Immature natural killer cell (primary cell): ENCODE measurements around the gene ECHS1. TPM values are rescaled to one million over a fixed set of nuclear protein-coding genes. Genes with fewer than 3 reads are reported as not detected.

ENCODE experiments used
- DNase-seq, 3 donors: peaks; one replicate each; pipeline ENCODE4 v3.0.0; 2022; ENCODE audit warnings: mixed read lengths in 1 of 3
- H3K27ac Mint-ChIP-seq, 6 donors: one replicate each; pipeline ENCODE4 v1.8.0; 2020; ENCODE audit warnings: mixed read lengths in 6 of 6, mild to moderate bottlenecking in 5 of 6, inconsistent platforms in 4 of 6, moderate library complexity in 3 of 6
- H3K27me3 Mint-ChIP-seq, 3 donors: one replicate each; pipeline ENCODE4 v1.8.0; 2020 to 2021; ENCODE audit warnings: low read depth in 3 of 3, mild to moderate bottlenecking in 3 of 3, mixed read lengths in 3 of 3, moderate library complexity in 3 of 3, inconsistent platforms in 1 of 3
- H3K36me3 Mint-ChIP-seq, 3 donors: one replicate each; pipeline ENCODE4 v1.8.0; 2020; ENCODE audit warnings: mixed read lengths in 3 of 3, inconsistent platforms in 2 of 3, mild to moderate bottlenecking in 2 of 3
- H3K4me1 Mint-ChIP-seq, 2 donors: one replicate each; pipeline ENCODE4 v1.8.0; 2020; ENCODE audit warnings: inconsistent platforms in 2 of 2, mild to moderate bottlenecking in 2 of 2, mixed read lengths in 2 of 2, moderate library complexity in 1 of 2
- H3K4me3 Mint-ChIP-seq, 5 donors: one replicate each; pipeline ENCODE4 v1.8.0; 2020; ENCODE audit warnings: mild to moderate bottlenecking in 5 of 5, mixed read lengths in 5 of 5, inconsistent platforms in 3 of 5, moderate library complexity in 3 of 5
- H3K9me3 Mint-ChIP-seq, 6 donors: one replicate each; pipeline ENCODE4 v1.8.0; 2020; ENCODE audit warnings: mild to moderate bottlenecking in 6 of 6, mixed read lengths in 6 of 6, inconsistent platforms in 4 of 6, moderate library complexity in 3 of 6
- polyA plus RNA-seq, 3 donors: library from polyadenylated mRNA; unstranded; fragments of 300-500 nt; fragmentation: Illumina TruSeq; gene quantifications; one replicate each; pipeline ENCODE4 v1.2.3, GENCODE V29; 2021

The ECHS1 gene
- polyA plus RNA-seq, 3 donors from 2014 or later: 91.2 to 134 (median 118) TPM

GRCh38 chr10:133318494-133319127 is 54.5 kb downstream of the ECHS1 start:
- Mint-ChIP-seq H3K27ac (peak overlapping the region in 1 of 6 donors; percentile 45), H3K36me3 (peaks cover 0 to 4% (median 0%) of the 10 kb centered on the region in 3 donors), H3K4me3 (peak overlapping the region; percentile 47 to 77 (median 67)), H3K27me3 (peaks cover 3 to 11% (median 10%) of the 10 kb centered on the region in 3 donors), H3K4me1 (peaks cover 6 to 9% of the 10 kb centered on the region in 2 donors), H3K9me3 (peaks cover 0 to 2% (median 0%) of the 10 kb centered on the region in 6 donors)
- DNase-seq: peak; percentile 71 to 74 (median 72)

DNA sequence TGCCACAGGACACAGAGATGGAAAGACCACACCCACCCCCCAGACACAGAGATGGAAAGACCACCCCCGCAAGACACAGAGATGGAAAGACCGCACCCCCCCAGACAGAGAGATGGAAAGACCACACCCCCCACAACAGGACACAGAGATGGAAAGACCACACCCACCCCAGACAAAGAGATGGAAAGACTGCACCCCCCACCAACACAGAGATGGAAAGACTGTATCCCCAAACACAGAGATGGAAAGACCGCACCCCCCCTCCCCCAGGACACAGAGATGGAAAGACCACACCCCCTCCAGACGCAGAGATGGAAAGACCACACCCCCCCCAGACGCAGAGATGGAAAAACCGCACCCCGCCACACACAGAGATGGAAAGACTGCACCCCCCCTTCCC is 56.4 kb downstream of the ECHS1 start:
- Mint-ChIP-seq H3K36me3 (peaks cover 0 to 5% (median 4%) of the 10 kb centered on the region in 3 donors), H3K27me3 (peaks cover 3 to 6% (median 4%) of the 10 kb centered on the region in 3 donors), H3K4me1 (peaks cover 6 to 9% of the 10 kb centered on the region in 2 donors), H3K4me3 (no peak overlapping the region), H3K9me3 (peaks cover 0 to 2% (median 0%) of the 10 kb centered on the region in 6 donors), H3K27ac (no peak overlapping the region)
- no peak for DNase-seq

DNA sequence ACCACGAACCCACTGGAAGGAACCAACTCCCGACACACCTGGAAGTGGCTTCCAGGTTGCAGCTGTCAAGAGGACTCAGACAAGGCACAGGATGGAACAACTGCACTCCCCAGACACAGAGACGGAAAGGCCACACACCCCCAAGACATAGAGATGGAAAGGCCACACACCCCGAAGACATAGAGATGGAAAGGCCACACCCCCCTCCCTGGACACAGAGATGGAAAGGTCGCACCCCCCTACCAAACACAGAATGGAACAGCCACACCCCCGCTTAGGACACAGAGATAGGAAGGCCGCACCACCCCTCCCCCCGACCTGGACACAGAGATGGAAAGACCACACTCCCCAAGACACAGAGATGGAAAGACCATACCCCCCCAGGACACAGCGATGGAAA is 56.9 kb downstream of the ECHS1 start:
- H3K27ac Mint-ChIP-seq: peak overlapping the region in 1 of 6 donors; percentile 1

GRCh38 chr10:133315847-133316246 is 57.3 kb downstream of the ECHS1 start:
- Mint-ChIP-seq H3K36me3 (peaks cover 0 to 9% (median 4%) of the 10 kb centered on the region in 3 donors), H3K4me1 (peaks cover 6 to 9% of the 10 kb centered on the region in 2 donors), H3K27me3 (peaks cover 3 to 6% (median 4%) of the 10 kb centered on the region in 3 donors), H3K4me3 (no peak overlapping the region), H3K27ac (peak overlapping the region in 1 of 6 donors; percentile 1), H3K9me3 (peaks cover 0 to 2% (median 0%) of the 10 kb centered on the region in 6 donors)
- no peak for DNase-seq

More for the DNA sequence above, 56.9 kb downstream of the ECHS1 start:
- DNase-seq: no peak
- Mint-ChIP-seq H3K27me3 (peaks cover 3 to 6% (median 4%) of the 10 kb centered on the region in 3 donors), H3K9me3 (peaks cover 0 to 2% (median 0%) of the 10 kb centered on the region in 6 donors), H3K4me3 (no peak overlapping the region), H3K36me3 (peaks cover 0 to 8% (median 4%) of the 10 kb centered on the region in 3 donors), H3K4me1 (peaks cover 6 to 9% of the 10 kb centered on the region in 2 donors)

GRCh38 chr10:133314911-133315310 is 58.2 kb downstream of the ECHS1 start:
- H3K9me3 Mint-ChIP-seq: no peaks in the 10 kb centered on the region
- peaks cover 0 to 12% (median 0%) of the 10 kb centered on the region in 3 donors for H3K36me3 Mint-ChIP-seq
- DNase-seq: no peak
- no peak overlapping the region for H3K27ac Mint-ChIP-seq
- peaks cover 2 to 6% (median 6%) of the 10 kb centered on the region in 3 donors for H3K27me3 Mint-ChIP-seq
- peaks cover 6 to 10% of the 10 kb centered on the region in 2 donors for H3K4me1 Mint-ChIP-seq
- no peak overlapping the region for H3K4me3 Mint-ChIP-seq

DNA sequence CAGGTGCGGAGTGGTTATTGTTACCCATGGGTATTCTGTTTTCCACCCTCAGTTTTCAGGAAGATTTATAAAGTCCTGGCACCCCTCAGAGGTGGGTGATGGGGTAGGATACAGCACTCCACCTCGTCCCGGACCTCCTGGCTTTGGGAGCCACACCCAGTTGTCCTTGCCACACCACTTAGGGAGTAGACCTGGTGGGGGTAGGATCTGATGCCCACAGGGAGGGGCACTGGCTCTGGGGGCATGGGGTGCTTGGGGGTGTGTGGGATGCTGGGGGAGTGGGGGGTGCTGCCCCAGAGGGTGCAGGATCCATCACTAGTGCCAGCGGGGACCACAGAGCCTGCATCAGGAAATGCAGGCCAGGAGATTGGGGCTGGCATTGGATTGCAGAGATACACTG is 60.0 kb downstream of the ECHS1 start:
- Mint-ChIP-seq H3K36me3 (peaks cover 0 to 12% (median 0%) of the 10 kb centered on the region in 3 donors), H3K4me3 (no peak overlapping the region), H3K4me1 (peaks cover 1 to 6% of the 10 kb centered on the region in 2 donors), H3K9me3 (peaks cover 0 to under 1% (median 0%) of the 10 kb centered on the region in 6 donors), H3K27me3 (peaks cover 7 to 13% (median 9%) of the 10 kb centered on the region in 3 donors), H3K27ac (no peak overlapping the region)
- DNase-seq: no peak

DNA sequence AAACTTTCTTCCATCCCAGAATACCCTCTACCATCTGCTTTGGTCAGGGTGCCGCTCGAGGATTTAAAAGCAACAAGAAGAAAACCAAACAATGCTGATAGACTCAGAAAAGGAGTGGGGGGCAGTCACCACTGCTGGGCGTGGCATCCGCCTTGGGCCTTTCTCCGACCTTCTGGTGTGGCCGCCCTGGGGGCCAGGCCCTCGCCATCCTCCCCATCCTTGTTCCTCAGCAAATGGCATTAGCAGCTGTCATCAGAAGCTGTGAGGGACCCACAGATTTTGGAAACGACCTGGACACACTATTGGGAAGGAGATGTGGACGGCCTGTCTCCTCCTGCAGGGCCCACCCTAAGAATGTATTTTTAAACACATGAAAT is 60.4 kb downstream of the ECHS1 start:
- Mint-ChIP-seq H3K4me3 (no peak overlapping the region), H3K4me1 (peaks cover 6 to 10% of the 10 kb centered on the region in 2 donors), H3K36me3 (peaks cover 0 to 12% (median 0%) of the 10 kb centered on the region in 3 donors), H3K27ac (no peak overlapping the region), H3K9me3 (peaks cover 0 to 2% (median 0%) of the 10 kb centered on the region in 6 donors), H3K27me3 (peaks cover 11 to 17% (median 13%) of the 10 kb centered on the region in 3 donors)
- no peak for DNase-seq

Other genes with a start within 250 kb of the ECHS1 start
- gene KNDC1, start 213.1 kb downstream of the ECHS1 start, polyA plus RNA-seq: not detected
- gene UTF1, start 143.1 kb downstream of the ECHS1 start, polyA plus RNA-seq: not detected
- under 1 TPM in 1 of 3 donors, not detected in 2; 0.24 TPM for gene VENTX, start 135.5 kb downstream of the ECHS1 start, polyA plus RNA-seq
- gene ADAM8, start 96.5 kb downstream of the ECHS1 start, polyA plus RNA-seq: 100 to 1,000 TPM; 143 to 294 (median 153) TPM
- gene TUBGCP2, start 64.5 kb downstream of the ECHS1 start, polyA plus RNA-seq: 10 to 100 TPM; 11.0 to 44.3 (median 27.5) TPM
- gene ZNF511, start 64.4 kb downstream of the ECHS1 start, polyA plus RNA-seq: 10 to 100 TPM; 73.2 to 90.2 (median 88.0) TPM
- gene CALY, start 36.5 kb downstream of the ECHS1 start, polyA plus RNA-seq: not detected
- not detected for gene PRAP1, start 26.0 kb downstream of the ECHS1 start, polyA plus RNA-seq
- 10 to 100 TPM; 12.3 to 28.7 (median 17.5) TPM for gene FUOM, start 15.3 kb downstream of the ECHS1 start, polyA plus RNA-seq
- gene PAOX, start 5.9 kb upstream of the ECHS1 start, polyA plus RNA-seq: 10 to 100 TPM; 10.5 to 13.0 (median 11.0) TPM
- 10 to 100 TPM; 45.5 to 60.3 (median 58.3) TPM for gene MTG1, start 20.8 kb upstream of the ECHS1 start, polyA plus RNA-seq
- under 1 TPM in 2 of 3 donors, not detected in 1; 0.30 to 0.37 TPM for gene SPRN, start 51.3 kb upstream of the ECHS1 start, polyA plus RNA-seq
- gene SCART1, start 80.6 kb upstream of the ECHS1 start, polyA plus RNA-seq: under 1 TPM in 2 of 3 donors, not detected in 1; 0.20 to 0.74 TPM
- gene CYP2E1, start 154.0 kb upstream of the ECHS1 start, polyA plus RNA-seq: 1 to 10 TPM in 1 of 3 donors, under 1 TPM in 1, not detected in 1; 0.18 to 1.5 TPM
- gene SYCE1, start 192.2 kb upstream of the ECHS1 start, polyA plus RNA-seq: under 1 TPM in 2 of 3 donors, not detected in 1; 0.25 to 0.48 TPM